ENCODE results near the gene PIAS4.
"Not testable (repeated sequence)": the region's sequence is repeated elsewhere in the genome, so short reads cannot be mapped to it uniquely, and the experiment has no call there.

Gene PIAS4, protein sequence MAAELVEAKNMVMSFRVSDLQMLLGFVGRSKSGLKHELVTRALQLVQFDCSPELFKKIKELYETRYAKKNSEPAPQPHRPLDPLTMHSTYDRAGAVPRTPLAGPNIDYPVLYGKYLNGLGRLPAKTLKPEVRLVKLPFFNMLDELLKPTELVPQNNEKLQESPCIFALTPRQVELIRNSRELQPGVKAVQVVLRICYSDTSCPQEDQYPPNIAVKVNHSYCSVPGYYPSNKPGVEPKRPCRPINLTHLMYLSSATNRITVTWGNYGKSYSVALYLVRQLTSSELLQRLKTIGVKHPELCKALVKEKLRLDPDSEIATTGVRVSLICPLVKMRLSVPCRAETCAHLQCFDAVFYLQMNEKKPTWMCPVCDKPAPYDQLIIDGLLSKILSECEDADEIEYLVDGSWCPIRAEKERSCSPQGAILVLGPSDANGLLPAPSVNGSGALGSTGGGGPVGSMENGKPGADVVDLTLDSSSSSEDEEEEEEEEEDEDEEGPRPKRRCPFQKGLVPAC

GRCh38 chr19:4007021-4007835, at the start of gene PIAS4:
PIAS4 (plus strand) TSS chr19:4007736; CDS start chr19:4007761, 25 bp downstream.
- peak; percentile 95 for DNase-seq (ENCODE audit: low spot score)

- no peak for DNase-seq (ENCODE audit: low spot score)
Measured at GRCh38 chr19:3958836-3959765, 48.4 kb upstream of the PIAS4 start.

DNA sequence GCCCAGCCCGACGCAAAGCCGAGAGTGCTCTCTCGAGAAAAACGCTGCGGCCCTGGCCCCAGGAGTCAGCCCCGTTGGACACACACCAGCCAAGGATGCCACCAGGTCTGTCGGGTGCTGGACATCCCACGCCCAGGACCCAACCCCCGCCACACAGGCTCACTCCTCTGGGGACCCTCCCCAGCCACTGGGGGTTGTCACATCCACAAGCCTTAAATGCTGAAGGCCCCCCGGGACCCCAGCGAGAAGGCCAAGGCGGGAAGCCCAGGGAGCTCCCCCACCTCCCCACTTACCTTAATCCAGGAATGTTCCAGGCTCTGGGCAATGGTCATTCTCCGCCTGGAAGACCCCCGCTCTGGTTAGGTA, 47.8 kb upstream of the PIAS4 start:
- DNase-seq (ENCODE audit: low spot score), result no peak

GRCh38 chr19:3961007-3961406, 46.5 kb upstream of the PIAS4 start:
- DNase-seq (ENCODE audit: low spot score), result no peak

DNA sequence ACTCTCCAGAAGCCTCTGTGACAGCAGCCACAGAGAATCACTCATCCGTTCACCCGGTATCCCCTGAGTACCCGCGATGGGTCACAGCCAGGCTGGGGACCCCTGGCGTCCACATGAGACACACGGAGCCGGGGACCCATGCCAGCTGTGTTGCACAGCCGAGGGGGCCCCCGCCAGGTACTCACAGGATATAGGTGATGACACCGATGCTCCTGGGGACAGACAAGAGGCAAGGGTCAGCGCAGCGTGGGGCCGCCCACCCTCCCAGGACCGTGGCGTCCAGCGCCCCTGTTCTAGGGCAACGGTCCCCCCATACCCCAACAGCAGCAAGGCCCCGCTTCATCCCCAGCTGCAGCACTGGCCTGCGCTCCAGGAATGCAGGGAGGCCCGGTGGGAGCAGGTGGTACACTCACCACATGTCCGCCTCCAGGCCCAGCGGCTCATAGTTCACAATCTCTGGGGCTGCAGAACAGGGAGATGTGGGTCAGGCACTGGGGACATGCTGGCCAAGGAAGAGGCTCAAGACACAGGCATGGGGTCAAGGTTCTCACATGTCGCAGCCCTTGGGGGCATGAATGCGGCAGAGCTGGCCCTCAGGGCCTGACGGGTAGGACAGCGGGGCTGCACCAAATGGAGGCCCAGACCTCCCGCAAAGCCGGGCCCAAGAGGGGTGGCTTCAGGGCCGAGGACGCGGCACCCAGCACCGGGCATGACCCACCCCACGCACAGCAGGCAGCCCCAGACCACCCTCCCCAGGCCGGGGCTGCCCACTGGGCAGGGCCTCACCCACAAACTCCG, 43.9 kb upstream of the PIAS4 start:
- DNase-seq (ENCODE audit: low spot score), result no peak

GRCh38 chr19:3964256-3965194, 43.0 kb upstream of the PIAS4 start:
- DNase-seq (ENCODE audit: low spot score), result no peak

GRCh38 chr19:3966051-3967017, 41.2 kb upstream of the PIAS4 start:
- no peak for DNase-seq (ENCODE audit: low spot score)

GRCh38 chr19:3967983-3968382, 39.6 kb upstream of the PIAS4 start:
- not testable (repeated sequence) for DNase-seq (ENCODE audit: low spot score)

- DNase-seq (ENCODE audit: low spot score), result peak; percentile 72
Measured at GRCh38 chr19:3968556-3969434, 38.7 kb upstream of the PIAS4 start.

DNA sequence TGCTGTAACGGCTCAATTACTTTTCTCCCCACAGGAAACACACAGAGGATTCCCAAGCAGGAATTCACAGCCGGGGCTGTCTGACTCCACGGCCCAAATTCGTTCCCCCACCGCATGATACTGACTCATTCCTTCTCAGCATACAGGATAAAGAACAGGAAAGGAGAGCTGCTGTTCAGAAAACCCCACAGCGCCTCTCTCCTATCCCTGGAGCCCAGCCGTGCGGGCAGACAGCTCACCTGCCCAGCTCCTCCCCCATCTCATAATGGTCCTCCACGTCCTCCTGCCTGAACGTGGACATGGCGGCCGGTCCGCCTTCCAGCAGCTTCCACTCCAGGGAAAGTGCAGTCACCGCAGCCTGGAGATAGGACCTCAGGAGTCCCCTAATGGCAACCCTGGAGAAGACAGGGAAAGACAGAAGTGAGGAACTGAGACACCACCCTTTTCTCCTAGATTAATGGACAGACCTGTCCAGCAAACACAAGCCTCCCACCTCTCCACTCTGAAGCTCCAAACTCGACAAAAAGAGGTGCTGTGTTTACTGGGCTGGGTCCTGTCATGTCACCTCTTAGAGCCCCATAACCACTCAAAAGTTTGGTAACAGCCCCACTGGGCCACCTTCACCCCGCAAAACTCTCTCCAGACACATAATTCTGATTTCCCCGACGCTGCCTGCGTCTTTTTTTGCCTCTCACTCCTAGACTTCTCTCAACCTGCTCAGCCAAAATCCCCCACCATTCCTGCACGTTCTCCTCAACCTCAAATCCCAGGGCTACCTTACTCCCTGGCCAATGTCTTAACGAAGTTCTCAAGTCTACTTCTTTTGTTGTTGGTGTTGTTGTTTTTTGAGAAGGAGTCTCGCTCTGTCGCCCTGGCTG, 37.9 kb upstream of the PIAS4 start:
- no peak for DNase-seq (ENCODE audit: low spot score)

DNA sequence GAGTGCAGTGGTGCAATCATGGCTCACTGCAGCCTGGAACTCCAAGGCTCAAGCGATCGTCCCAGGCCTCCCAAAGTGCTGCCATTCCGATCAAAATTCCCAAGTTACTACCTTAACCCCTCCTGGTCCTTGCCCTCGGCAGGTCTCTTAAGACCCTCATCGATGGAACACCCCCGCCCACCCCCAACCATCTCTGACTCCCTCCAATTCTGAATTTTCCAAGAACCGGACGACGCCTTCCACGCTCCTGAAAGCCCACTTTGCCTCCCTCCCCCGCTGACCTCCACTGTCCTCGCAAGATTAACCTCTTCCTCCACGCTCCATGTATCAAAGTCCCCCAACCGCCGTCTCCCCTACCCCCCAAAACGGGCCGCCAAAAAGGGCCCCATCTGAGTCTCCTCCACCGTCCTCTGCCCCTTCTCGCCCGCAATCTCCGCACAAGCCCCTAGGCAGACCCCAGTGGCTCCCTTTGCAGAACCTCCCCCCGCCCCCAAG, 37.2 kb upstream of the PIAS4 start:
- DNase-seq (ENCODE audit: low spot score), result no peak

- DNase-seq (ENCODE audit: low spot score), result peak; percentile 99
Measured at GRCh38 chr19:3970808-3971598, 36.5 kb upstream of the PIAS4 start, which contains the start of gene DAPK3. DAPK3 (minus strand) TSS chr19:3971099; CDS start chr19:3969735, 1,364 bp downstream.

- no peak for DNase-seq (ENCODE audit: low spot score)
Measured at GRCh38 chr19:3975144-3975543, 32.4 kb upstream of the PIAS4 start.

- no peak for DNase-seq (ENCODE audit: low spot score)
Measured at GRCh38 chr19:3975637-3976087, 31.9 kb upstream of the PIAS4 start.

DNA sequence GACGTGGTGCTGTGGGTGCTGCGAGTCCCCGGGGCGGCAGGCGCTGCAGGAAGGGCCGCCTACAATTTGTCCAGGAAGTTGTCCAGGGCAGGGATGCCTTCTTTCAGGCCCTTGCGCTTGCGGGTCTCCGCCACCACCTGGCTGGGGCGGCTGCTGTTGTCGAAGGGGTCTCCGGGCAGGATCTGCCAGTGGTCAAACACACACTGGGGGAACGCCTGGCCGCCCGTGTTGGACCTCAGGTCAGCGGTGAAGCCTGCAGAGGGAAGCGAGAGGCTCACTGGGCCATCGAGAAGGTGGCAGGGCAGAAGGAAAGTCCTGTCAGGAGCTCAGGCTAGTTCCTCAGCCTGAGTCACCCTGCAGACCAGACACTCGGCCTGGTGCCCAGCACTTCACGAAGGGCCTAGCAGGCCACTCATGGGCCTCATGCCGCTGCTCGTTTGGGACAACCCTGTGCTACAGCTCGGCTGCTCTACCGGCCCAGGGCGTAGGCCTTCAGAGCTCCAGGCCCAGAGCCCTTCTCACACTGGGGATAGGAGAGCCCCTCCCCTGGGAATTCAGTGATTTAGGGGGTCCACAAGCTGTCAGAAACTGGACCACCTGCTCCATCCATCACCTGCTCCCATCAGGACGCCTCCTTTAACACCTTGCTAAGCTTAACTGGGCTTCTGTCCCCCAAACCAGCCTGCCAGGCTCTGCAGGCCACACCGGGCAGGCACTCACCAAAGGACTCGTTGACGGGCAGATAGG, 30.9 kb upstream of the PIAS4 start:
- no peak for DNase-seq (ENCODE audit: low spot score)

All from Ammon's horn (tissue), 1 donor.